HEK293 (cell line): ENCODE results near the gene KLF13.

Experiments used
- CTCF ChIP-seq: fragments of 450-650 bp; formaldehyde crosslinking; IDR thresholded peaks from 2 replicates; pipeline ENCODE4 v1.5.1; 2016; ENCODE audit warnings: missing biosample characterization, missing genetic modification characterization
- MEIS1 ChIP-seq: sonication (generic); formaldehyde crosslinking; IDR thresholded peaks from 2 replicates; pipeline ENCODE4 v1.8.1; 2022; ENCODE audit warnings: missing genetic modification reagents, mild to moderate bottlenecking, borderline replicate concordance
- RBAK ChIP-seq: fragments of 450-650 bp; formaldehyde crosslinking; IDR thresholded peaks from 2 replicates; pipeline ENCODE4 v1.5.1; 2016; ENCODE audit warnings: missing biosample characterization, missing genetic modification characterization
- TCF7L2 ChIP-seq: IDR thresholded peaks from 2 replicates; pipeline ENCODE4 v1.6.1; 2011; ENCODE audit warnings: low read depth, mild to moderate bottlenecking, inconsistent platforms, low read length, moderate library complexity, borderline replicate concordance
- YY1 ChIP-seq: fragments of 450-650 bp; formaldehyde crosslinking; IDR thresholded peaks from 2 replicates; pipeline ENCODE4 v1.5.1; 2018; ENCODE audit warnings: missing biosample characterization, missing genetic modification characterization
- ZNF548 ChIP-seq: fragments of 450-650 bp; formaldehyde crosslinking; IDR thresholded peaks from 2 replicates; pipeline ENCODE4 v1.5.1; 2016; ENCODE audit warnings: missing biosample characterization, missing genetic modification characterization
- ZNF830 ChIP-seq: fragments of 450-650 bp; IDR thresholded peaks from 2 replicates; pipeline ENCODE4 v1.5.0; 2018; ENCODE audit warnings: missing biosample characterization, missing genetic modification characterization, low read depth, mild to moderate bottlenecking, moderate library complexity
- ZNF843 ChIP-seq: fragments of 450-650 bp; formaldehyde crosslinking; IDR thresholded peaks from 2 replicates; pipeline ENCODE4 v1.5.1; 2016; ENCODE audit warnings: missing biosample characterization, missing genetic modification characterization

GRCh38 chr15:31400222-31400927 lies 73.7 kb downstream of the KLF13 start:
- no peak for TF ChIP-seq YY1 (tag by site-specific recombination)
- TF ChIP-seq MEIS1 (CRISPR knock-in tag): no peak
- TF ChIP-seq ZNF830: no peak
- no peak for TF ChIP-seq TCF7L2
- TF ChIP-seq CTCF (tag by site-specific recombination): no peak
- TF ChIP-seq ZNF548 (tag by site-specific recombination): no peak
- no peak for TF ChIP-seq ZNF843 (tag by site-specific recombination)
- TF ChIP-seq RBAK (tag by site-specific recombination): no peak
